Measurements from ENCODE around the gene EDDM13.
A peak's percentile ranks its signal among the peaks of the same experiment; 100 is the strongest.

EDDM13 gene

DNA sequence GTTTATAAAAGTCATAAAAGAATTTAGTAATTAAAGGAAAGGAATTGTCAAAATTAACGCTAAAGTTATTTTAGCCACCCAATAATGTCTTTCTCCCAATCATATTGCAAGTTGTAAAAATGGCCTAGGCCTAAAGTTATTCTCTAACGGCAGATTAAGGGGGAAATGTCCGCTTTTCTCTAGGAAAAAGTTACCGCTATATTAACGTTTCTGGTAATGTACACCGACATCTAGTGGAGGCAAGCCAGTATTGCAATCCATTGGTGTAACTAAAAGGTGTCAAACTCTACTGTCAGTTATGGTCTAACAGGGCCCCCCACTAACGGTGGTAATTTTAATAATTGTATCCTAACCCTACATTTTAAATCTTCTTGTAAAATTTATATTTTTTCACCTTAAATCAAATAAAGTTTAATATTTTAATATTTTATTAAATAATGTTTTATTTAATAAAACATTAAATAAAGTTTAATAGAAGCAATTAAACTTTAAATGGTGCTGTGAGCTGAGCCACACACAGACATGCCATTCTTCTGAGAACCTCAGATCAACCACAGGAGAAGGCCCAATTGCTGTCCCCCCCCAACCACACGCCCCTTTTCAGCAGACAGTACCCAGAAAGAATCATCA, 78.0 kb downstream of the EDDM13 start:
- DNase-seq (ENCODE audit: extremely low read depth, low read depth): no peak
- TF ChIP-seq, protein P1, sequence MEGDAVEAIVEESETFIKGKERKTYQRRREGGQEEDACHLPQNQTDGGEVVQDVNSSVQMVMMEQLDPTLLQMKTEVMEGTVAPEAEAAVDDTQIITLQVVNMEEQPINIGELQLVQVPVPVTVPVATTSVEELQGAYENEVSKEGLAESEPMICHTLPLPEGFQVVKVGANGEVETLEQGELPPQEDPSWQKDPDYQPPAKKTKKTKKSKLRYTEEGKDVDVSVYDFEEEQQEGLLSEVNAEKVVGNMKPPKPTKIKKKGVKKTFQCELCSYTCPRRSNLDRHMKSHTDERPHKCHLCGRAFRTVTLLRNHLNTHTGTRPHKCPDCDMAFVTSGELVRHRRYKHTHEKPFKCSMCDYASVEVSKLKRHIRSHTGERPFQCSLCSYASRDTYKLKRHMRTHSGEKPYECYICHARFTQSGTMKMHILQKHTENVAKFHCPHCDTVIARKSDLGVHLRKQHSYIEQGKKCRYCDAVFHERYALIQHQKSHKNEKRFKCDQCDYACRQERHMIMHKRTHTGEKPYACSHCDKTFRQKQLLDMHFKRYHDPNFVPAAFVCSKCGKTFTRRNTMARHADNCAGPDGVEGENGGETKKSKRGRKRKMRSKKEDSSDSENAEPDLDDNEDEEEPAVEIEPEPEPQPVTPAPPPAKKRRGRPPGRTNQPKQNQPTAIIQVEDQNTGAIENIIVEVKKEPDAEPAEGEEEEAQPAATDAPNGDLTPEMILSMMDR (IDR thresholded peaks at IDR 0.05; ENCODE audit: low read depth, low read length): peak; percentile 90

DNA sequence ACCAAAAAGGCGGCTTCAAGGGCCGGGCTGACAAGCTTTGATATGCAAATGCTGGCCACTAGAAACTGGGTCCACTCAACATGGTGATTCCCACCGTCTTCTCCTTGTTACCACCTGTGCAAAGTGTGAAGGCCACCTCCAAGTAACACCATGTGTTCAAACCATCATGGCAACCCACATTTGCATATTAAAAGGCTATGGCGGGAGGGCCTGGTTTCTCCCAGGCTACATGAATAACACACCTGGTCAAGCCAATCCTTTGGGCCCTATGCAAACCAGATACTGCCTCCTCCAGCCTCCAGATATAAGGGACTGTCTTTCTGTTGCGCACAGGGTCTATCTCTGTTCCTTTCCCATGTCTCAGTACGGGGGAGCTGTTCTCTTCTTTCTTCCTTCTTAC, 78.7 kb downstream of the EDDM13 start:
- DNase-seq (ENCODE audit: extremely low read depth, low read depth): no peak
- TF ChIP-seq, protein P1 (IDR thresholded peaks at IDR 0.05; ENCODE audit: low read depth, low read length): no peak

DNA sequence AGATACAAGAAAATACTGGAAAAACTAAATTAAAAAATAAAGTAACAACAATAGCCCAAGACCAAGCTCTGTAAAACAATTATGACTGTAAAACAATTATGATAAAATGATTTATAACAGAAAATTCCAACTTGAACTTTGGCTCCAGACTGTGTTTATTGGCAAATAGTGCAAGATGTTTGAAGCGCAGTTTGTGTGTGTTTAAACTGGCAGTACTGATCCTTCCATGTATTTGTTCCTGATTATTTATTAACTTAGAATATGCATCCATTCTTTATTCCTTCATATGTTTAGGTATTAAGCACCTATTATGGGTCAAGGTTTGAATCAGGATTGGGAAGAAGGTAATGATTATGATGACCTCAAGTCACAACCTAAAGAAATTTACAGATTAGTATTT, 83.0 kb downstream of the EDDM13 start:
- TF ChIP-seq, protein P1 (IDR thresholded peaks at IDR 0.05; ENCODE audit: low read depth, low read length): no peak

DNA sequence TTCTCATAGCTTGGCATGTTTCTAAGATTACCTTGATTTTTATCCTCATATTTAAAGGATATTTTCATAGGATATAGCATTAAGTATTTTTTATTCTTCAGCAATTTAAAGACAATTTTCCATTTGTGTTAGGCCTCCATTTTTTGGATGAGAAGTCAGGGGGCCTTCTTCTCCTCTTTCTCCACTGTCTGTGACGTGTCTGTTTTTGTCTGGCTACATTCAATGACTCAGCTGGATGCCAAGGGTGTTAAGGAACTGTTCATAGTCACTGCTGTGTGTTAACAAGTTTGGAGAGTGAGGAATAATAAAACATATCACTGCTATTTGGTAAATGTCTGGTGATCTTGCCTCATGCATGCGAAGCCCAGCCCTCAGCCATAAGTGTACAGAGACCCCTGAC, 84.4 kb downstream of the EDDM13 start:
- no peak for DNase-seq (ENCODE audit: extremely low read depth, low read depth)
- TF ChIP-seq, protein P1 (IDR thresholded peaks at IDR 0.05; ENCODE audit: low read depth, low read length): no peak

More for the DNA sequence above, 83.0 kb downstream of the EDDM13 start:
- no peak for DNase-seq (ENCODE audit: extremely low read depth, low read depth)
